MM.1S (cell line): ENCODE data around the gene CAMKK2.

Source experiments
- DNase-seq: peaks from one replicate; pipeline ENCODE4 v3.0.0-alpha.2; 2015
- H2AFZ ChIP-seq: fragments of 300-600 bp; sonication (generic); 2 replicates; pipeline ENCODE4 v1.6.0; 2016; ENCODE audit warnings: antibody characterized with exemption, low read length
- H3F3A ChIP-seq: fragments of 300-600 bp; sonication (generic); 2 replicates; pipeline ENCODE4 v1.6.1; 2016; ENCODE audit warnings: mild to moderate bottlenecking, antibody characterized with exemption, low read length, moderate library complexity, mixed read lengths; ENCODE audit not compliant: insufficient read depth
- H3K27ac ChIP-seq: fragments of 300-600 bp; sonication (generic); 2 replicates; pipeline ENCODE4 v1.5.1; 2016; ENCODE audit warnings: mild to moderate bottlenecking, low read length
- H3K27me3 ChIP-seq: fragments of 300-600 bp; sonication (generic); replicated peaks from 2 replicates; pipeline ENCODE4 v1.6.0; 2016; ENCODE audit warnings: low read length; ENCODE audit not compliant: insufficient read depth
- H3K36me3 ChIP-seq: fragments of 300-600 bp; sonication (generic); replicated peaks from 2 replicates; pipeline ENCODE4 v1.6.1; 2016; ENCODE audit warnings: mild to moderate bottlenecking, low read length, mixed read lengths; ENCODE audit not compliant: insufficient read depth
- H3K4me1 ChIP-seq: fragments of 300-600 bp; sonication (generic); 2 replicates; pipeline ENCODE4 v1.6.1; 2016; ENCODE audit warnings: low read length, mixed read lengths
- H3K4me2 ChIP-seq: fragments of 300-600 bp; sonication (generic); 2 replicates; pipeline ENCODE4 v1.6.0; 2016; ENCODE audit warnings: low read depth, low read length
- H3K4me3 ChIP-seq: fragments of 300-600 bp; sonication (generic); 2 replicates; pipeline ENCODE4 v1.5.1; 2016; ENCODE audit warnings: low read length, mixed read lengths
- H3K79me2 ChIP-seq: fragments of 300-600 bp; sonication (generic); 2 replicates; pipeline ENCODE4 v1.6.1; 2016; ENCODE audit warnings: mixed run types, low read length, mixed read lengths
- H3K9ac ChIP-seq: fragments of 300-600 bp; sonication (generic); 2 replicates; pipeline ENCODE4 v1.6.1; 2016; ENCODE audit warnings: low read length, mixed read lengths
- H3K9me2 ChIP-seq: fragments of 300-600 bp; sonication (generic); replicated peaks from 2 replicates; pipeline ENCODE4 v1.6.1; 2016; ENCODE audit warnings: mild to moderate bottlenecking, low read length, mixed read lengths; ENCODE audit not compliant: insufficient read depth
- H3K9me3 ChIP-seq: fragments of 300-600 bp; sonication (generic); replicated peaks from 2 replicates; pipeline ENCODE4 v1.6.1; 2016; ENCODE audit warnings: mild to moderate bottlenecking, low read length, mixed read lengths; ENCODE audit not compliant: insufficient read depth
- H4K20me1 ChIP-seq: fragments of 300-600 bp; sonication (generic); 2 replicates; pipeline ENCODE4 v1.6.1; 2016; ENCODE audit warnings: mild to moderate bottlenecking, low read length, moderate library complexity, mixed read lengths; ENCODE audit not compliant: insufficient read depth
- EZH2 ChIP-seq: fragments of 300-600 bp; sonication (generic); optimal IDR thresholded peaks from 2 replicates; pipeline ENCODE3; 2017; ENCODE audit warnings: low read depth, mild to moderate bottlenecking, antibody characterized with exemption, low read length, mixed read lengths
- EZH2phosphoT487 ChIP-seq: fragments of 300-600 bp; sonication (generic); IDR thresholded peaks from 2 replicates; pipeline ENCODE4 v1.6.1; 2018; ENCODE audit warnings: antibody characterized with exemption, low read length
- TF ChIP-seq, protein P1 (sequence below): fragments of 300-600 bp; sonication (generic); IDR thresholded peaks from 2 replicates; pipeline ENCODE4 v1.5.1; 2016; ENCODE audit warnings: antibody characterized with exemption, low read length, mixed read lengths

CAMKK2 gene

DNA sequence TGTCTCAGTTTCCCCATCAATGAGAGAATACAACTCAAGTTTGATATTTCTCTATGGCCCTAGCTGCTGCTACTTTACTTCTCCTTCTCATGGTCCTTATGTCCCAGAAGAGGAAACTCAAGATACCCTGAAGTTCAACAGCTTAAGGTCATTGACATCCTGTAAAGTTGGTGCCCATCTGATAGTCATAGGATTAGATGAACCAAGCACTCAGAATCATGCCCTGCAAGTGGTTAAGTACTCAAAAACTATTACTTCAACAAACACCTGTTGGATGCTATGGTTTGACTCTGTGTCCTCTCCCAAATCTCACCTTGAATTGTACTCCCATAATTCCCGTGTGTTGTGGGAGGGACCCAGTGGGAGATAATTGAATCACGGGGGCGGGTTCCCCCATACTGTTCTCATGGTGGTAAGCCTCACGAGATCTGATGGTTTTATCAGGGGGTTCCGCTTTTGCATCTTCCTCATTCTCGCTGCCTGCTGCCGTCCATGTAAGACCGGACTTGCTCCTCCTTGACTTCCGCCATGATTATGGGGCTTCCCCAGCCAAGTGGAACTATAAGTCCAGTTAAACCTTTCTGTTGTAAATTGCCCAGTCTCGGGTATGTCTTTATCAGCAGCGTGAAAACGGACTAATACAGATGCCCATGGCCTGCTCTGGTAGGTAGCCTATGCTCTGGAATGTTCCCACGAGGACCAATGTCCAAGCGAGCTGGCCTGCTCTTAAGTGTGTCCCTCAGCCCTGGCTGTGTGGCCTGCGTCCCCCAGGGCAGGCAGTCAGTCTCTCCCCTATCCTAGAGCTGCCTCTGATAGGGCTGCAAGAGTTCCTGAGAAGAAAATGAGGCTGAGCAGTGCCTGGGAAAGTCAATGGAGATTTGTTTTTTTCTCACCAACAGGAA is 18.1 kb downstream of the CAMKK2 start:
- Histone ChIP-seq H3K27me3 (no peaks in the 10 kb centered on the region), H3K4me2 (no peak overlapping the region), H3K4me1 (no peaks in the 10 kb centered on the region), H3K36me3 (no peaks in the 10 kb centered on the region), H4K20me1 (no peaks in the 10 kb centered on the region), H3K27ac (no peak overlapping the region), H3K9ac (no peak overlapping the region), H3K79me2 (peaks cover 23% of the 10 kb centered on the region), H3K9me3 (no peaks in the 10 kb centered on the region), H3K4me3 (no peak overlapping the region), H2AFZ (no peak overlapping the region), H3F3A (no peaks in the 10 kb centered on the region), H3K9me2 (no peaks in the 10 kb centered on the region)
- DNase-seq, result no peak
- TF ChIP-seq, protein P1, sequence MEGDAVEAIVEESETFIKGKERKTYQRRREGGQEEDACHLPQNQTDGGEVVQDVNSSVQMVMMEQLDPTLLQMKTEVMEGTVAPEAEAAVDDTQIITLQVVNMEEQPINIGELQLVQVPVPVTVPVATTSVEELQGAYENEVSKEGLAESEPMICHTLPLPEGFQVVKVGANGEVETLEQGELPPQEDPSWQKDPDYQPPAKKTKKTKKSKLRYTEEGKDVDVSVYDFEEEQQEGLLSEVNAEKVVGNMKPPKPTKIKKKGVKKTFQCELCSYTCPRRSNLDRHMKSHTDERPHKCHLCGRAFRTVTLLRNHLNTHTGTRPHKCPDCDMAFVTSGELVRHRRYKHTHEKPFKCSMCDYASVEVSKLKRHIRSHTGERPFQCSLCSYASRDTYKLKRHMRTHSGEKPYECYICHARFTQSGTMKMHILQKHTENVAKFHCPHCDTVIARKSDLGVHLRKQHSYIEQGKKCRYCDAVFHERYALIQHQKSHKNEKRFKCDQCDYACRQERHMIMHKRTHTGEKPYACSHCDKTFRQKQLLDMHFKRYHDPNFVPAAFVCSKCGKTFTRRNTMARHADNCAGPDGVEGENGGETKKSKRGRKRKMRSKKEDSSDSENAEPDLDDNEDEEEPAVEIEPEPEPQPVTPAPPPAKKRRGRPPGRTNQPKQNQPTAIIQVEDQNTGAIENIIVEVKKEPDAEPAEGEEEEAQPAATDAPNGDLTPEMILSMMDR, result no peak
- TF ChIP-seq EZH2 (no peak), EZH2phosphoT487 (no peak)

DNA sequence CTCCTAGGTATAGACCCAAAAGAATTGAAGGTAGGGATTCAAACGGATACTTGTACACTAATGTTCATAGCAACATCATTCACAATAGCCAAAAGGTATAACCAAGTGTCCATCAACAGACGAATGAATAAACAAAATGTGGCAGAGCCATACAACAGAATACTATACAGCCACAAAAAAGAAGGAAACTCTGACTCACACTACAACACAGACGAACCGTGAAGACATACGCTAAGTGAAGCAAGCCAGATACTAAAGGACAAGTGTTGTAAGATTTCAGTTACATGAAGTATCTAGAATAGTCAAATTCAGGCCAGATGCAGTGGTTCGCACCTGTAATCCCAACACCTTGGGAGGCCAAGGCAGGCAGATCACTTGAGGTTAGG is 19.1 kb downstream of the CAMKK2 start:
- no peaks in the 10 kb centered on the region for H3K27me3 ChIP-seq
- H3K4me2 ChIP-seq, result no peak overlapping the region
- no peak for TF ChIP-seq EZH2phosphoT487
- TF ChIP-seq, protein P1, result no peak
- no peak for TF ChIP-seq EZH2

DNA sequence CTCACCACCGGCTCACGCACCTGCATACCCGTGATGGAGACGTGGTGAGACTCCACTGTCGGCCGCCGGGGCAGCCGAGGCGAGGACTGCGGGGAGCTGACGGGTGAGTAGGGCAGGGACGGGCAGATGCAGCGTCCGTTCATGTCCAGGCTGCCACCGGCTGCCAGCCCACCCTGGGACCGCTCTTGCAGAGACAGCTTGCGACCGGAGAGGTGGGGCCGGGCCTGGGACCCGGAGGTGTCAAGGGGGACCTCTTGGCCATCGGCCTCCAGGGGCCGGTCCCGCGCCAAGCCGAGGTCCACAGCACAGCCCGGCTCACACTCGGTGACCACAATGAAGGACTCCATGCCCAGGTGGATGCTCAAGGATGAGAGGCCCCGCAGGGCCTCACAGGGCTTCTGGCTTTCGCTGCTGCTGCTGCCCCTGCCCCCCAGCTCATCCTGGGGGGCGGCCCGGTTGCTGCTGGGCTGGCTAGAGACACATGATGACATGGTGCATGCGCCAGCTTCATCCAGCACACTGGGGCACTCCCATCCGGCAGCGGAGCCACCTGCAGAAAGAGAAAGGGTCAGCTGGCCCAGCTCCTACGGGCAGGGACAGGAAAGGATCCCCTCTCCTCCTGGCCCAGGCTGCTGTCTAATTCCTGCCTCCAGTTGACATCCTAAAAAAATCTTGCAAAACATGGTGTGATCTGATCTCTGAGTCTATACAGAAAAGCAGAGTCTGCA is 22.3 kb downstream of the CAMKK2 start:
- no peak overlapping the region for H3K27ac ChIP-seq
- no peaks in the 10 kb centered on the region for H3K9me2 ChIP-seq
- no peaks in the 10 kb centered on the region for H3K4me1 ChIP-seq

More for the DNA sequence above, 19.1 kb downstream of the CAMKK2 start:
- Histone ChIP-seq H2AFZ (no peak overlapping the region), H3F3A (no peaks in the 10 kb centered on the region), H4K20me1 (no peaks in the 10 kb centered on the region), H3K9me3 (no peaks in the 10 kb centered on the region), H3K9me2 (no peaks in the 10 kb centered on the region), H3K27ac (no peak overlapping the region), H3K79me2 (peaks cover 19% of the 10 kb centered on the region), H3K4me1 (no peaks in the 10 kb centered on the region), H3K4me3 (no peak overlapping the region), H3K9ac (no peak overlapping the region), H3K36me3 (no peaks in the 10 kb centered on the region)
- DNase-seq, result no peak

More for the DNA sequence above, 22.3 kb downstream of the CAMKK2 start:
- no peaks in the 10 kb centered on the region for H3K36me3 ChIP-seq
- no peak overlapping the region for H3K9ac ChIP-seq
- no peaks in the 10 kb centered on the region for H3K9me3 ChIP-seq
- H3K4me2 ChIP-seq, result no peak overlapping the region
- TF ChIP-seq, protein P1, result no peak
- H3K79me2 ChIP-seq, result peaks cover 11% of the 10 kb centered on the region; the same call in 1 of the 2 replicates
- no peak overlapping the region for H2AFZ ChIP-seq
- DNase-seq, result no peak
- H3F3A ChIP-seq, result no peaks in the 10 kb centered on the region
- H4K20me1 ChIP-seq, result no peaks in the 10 kb centered on the region
- no peaks in the 10 kb centered on the region for H3K27me3 ChIP-seq
- H3K4me3 ChIP-seq, result no peak overlapping the region
